ENCODE measurements around the gene S100A5. TPM values are rescaled to one million over a fixed set of nuclear protein-coding genes. Genes with fewer than 3 reads are reported as not detected.

The S100A5 gene
- total RNA-seq, 1 experiment from 2014 or later: not detected

- Mint-ChIP-seq H3K27ac (peak overlapping the region; percentile 51 to 97 (median 76); a peak in 3 of 7 replicates), H3K27me3 (ENCODE audit: low read depth) (peaks cover 15% of the 10 kb centered on the region), H3K4me3 (peak overlapping the region in 1 of 2 experiments; percentile 34; a peak in 1 of 5 replicates), H3K4me1 (peaks cover 33 to 35% of the 10 kb centered on the region in 2 experiments), H3K36me3 (ENCODE audit: insufficient read depth in 1 of 3, low read depth in 3 of 3) (no peaks in the 10 kb centered on the region), H3K9me3 (no peaks in the 10 kb centered on the region)
- H3K79me1 ChIP-seq (ENCODE audit: insufficient read depth, low read depth, low read length, poor library complexity, severe bottlenecking): no peaks in the 10 kb centered on the region
- peak; percentile 97 for DNase-seq
- H3K27ac ChIP-seq (ENCODE audit: insufficient read length, low read depth, low read length): no peak overlapping the region
- no CpG with 5 or more reads among the region's 16 CpGs for WGBS (ENCODE audit: extremely low coverage, insufficient read length, low lambda C conversion rate)
- H2AFZ ChIP-seq (ENCODE audit: low read length): no peak overlapping the region
- H2BK20ac ChIP-seq (ENCODE audit: low read depth, low read length, poor library complexity, severe bottlenecking): no peak overlapping the region
- peak overlapping the region; percentile 85 for H3K14ac ChIP-seq (ENCODE audit: insufficient read depth, low read length)
- H4K5ac ChIP-seq (ENCODE audit: insufficient read length, low read depth, low read length): no peak overlapping the region
- H3K23ac ChIP-seq (ENCODE audit: insufficient read length, low read depth, low read length): no peak overlapping the region
- no peaks in the 10 kb centered on the region for H3K79me2 ChIP-seq (ENCODE audit: insufficient read depth, low read length)
- H4K20me1 ChIP-seq (ENCODE audit: control insufficient read depth, insufficient read depth, insufficient read length): peaks cover 3% of the 10 kb centered on the region
- H3K9ac ChIP-seq (ENCODE audit: extremely low read depth, insufficient read length, low read length): no peak overlapping the region
- H3K27me3 ChIP-seq (ENCODE audit: insufficient read depth, low read length): no peaks in the 10 kb centered on the region
- H2BK5ac ChIP-seq (ENCODE audit: insufficient read length, low read length): no peak overlapping the region
- H2AK5ac ChIP-seq (ENCODE audit: insufficient read length, low read length): no peak overlapping the region
- H4K8ac ChIP-seq (replicated peaks; ENCODE audit: insufficient read length, low read depth, low read length): no peak overlapping the region
- TF ChIP-seq, protein P1, sequence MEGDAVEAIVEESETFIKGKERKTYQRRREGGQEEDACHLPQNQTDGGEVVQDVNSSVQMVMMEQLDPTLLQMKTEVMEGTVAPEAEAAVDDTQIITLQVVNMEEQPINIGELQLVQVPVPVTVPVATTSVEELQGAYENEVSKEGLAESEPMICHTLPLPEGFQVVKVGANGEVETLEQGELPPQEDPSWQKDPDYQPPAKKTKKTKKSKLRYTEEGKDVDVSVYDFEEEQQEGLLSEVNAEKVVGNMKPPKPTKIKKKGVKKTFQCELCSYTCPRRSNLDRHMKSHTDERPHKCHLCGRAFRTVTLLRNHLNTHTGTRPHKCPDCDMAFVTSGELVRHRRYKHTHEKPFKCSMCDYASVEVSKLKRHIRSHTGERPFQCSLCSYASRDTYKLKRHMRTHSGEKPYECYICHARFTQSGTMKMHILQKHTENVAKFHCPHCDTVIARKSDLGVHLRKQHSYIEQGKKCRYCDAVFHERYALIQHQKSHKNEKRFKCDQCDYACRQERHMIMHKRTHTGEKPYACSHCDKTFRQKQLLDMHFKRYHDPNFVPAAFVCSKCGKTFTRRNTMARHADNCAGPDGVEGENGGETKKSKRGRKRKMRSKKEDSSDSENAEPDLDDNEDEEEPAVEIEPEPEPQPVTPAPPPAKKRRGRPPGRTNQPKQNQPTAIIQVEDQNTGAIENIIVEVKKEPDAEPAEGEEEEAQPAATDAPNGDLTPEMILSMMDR (conservative IDR thresholded peaks at IDR 0.05): no peak
- no peak overlapping the region for H3T11ph ChIP-seq (ENCODE audit: low read length)
- H2BK15ac ChIP-seq (ENCODE audit: low read depth, low read length): no peak overlapping the region
- peaks cover 7% of the 10 kb centered on the region; the same call in 1 of the 2 replicates for H3K4me1 ChIP-seq (ENCODE audit: insufficient read depth, low read length)
- no peak overlapping the region for H3K4ac ChIP-seq (ENCODE audit: low read depth, low read length)
- H3K9me3 ChIP-seq (ENCODE audit: control insufficient read depth, low read depth, low read length): no peaks in the 10 kb centered on the region
- no peak overlapping the region for H3K56ac ChIP-seq (ENCODE audit: insufficient read length, low read depth, low read length)
- H2BK12ac ChIP-seq (ENCODE audit: insufficient read length, low read depth, low read length): peak overlapping the region; percentile 46
- H2BK120ac ChIP-seq (ENCODE audit: low read depth, low read length, poor library complexity, severe bottlenecking): peak overlapping the region; percentile 39
- H3K23me2 ChIP-seq (ENCODE audit: insufficient read length, low read depth, low read length, poor library complexity, severe bottlenecking): no peaks in the 10 kb centered on the region
- H4K91ac ChIP-seq (ENCODE audit: insufficient read length, low read depth, low read length): no peak overlapping the region
- no peak overlapping the region for H3K4me2 ChIP-seq (ENCODE audit: insufficient read depth, insufficient read length, low read length)
- H3K18ac ChIP-seq (ENCODE audit: insufficient read length, low read depth, low read length): peak overlapping the region; percentile 78
These were observed 26.0 kb upstream of the S100A5 start for GRCh38 chr1:153566414-153567371.
